Stomach smooth muscle (tissue), 2 donors: Measurements from ENCODE around the gene ABCC1.

Source experiments
- H3K27ac ChIP-seq: one replicate; pipeline ENCODE4 v1.7.0; 2013; ENCODE audit warnings: mild to moderate bottlenecking, low read length, inconsistent platforms
- H3K27me3 ChIP-seq, 2 donors: one replicate each; pipeline ENCODE4 v1.7.0; 2013; ENCODE audit warnings: low read length in 2 of 2; ENCODE audit not compliant: insufficient read depth in 2 of 2, control insufficient read depth in 1 of 2
- H3K36me3 ChIP-seq, 2 donors: one replicate each; pipeline ENCODE4 v1.7.0; 2013; ENCODE audit warnings: low read length in 2 of 2; ENCODE audit not compliant: control insufficient read depth in 2 of 2, insufficient read depth in 2 of 2
- H3K4me1 ChIP-seq: one replicate; pipeline ENCODE4 v1.7.0; 2013; ENCODE audit warnings: low read length; ENCODE audit not compliant: control insufficient read depth, insufficient read depth
- H3K4me3 ChIP-seq, 2 donors: one replicate each; pipeline ENCODE4 v1.7.0; 2013; ENCODE audit warnings: low read length in 2 of 2
- H3K9ac ChIP-seq, 2 donors: one replicate each; pipeline ENCODE4 v1.7.0; 2013; ENCODE audit warnings: low read length in 2 of 2, mild to moderate bottlenecking in 1 of 2
- H3K9me3 ChIP-seq, 2 donors: one replicate each; pipeline ENCODE4 v1.7.0; 2013; ENCODE audit warnings: low read length in 2 of 2; ENCODE audit not compliant: control insufficient read depth in 2 of 2
- donor health status: healthy.
- donor health status: Pancreatic carcinoma.

ABCC1 gene

DNA sequence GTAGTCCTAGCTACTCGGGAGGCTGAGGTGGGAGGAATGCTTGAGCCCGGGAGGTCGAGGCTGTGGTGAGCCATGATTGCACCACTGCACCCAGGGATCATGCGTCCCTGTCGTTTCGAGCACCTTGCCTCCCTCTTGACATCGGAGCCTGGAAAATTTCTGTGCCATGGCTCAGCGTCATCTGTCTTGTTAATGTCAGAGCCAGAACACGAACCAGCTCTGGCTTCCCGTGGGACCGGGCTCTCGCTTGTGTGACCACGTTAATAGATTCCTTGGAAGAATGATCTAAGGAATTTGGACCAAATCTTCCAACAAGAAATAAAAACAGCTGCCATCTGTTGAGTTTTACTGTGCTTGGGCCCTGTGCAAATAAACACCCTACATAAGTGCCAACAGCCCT lies 117.7 kb downstream of the ABCC1 start:
- H3K27ac ChIP-seq, result peak overlapping the region; percentile 89

DNA sequence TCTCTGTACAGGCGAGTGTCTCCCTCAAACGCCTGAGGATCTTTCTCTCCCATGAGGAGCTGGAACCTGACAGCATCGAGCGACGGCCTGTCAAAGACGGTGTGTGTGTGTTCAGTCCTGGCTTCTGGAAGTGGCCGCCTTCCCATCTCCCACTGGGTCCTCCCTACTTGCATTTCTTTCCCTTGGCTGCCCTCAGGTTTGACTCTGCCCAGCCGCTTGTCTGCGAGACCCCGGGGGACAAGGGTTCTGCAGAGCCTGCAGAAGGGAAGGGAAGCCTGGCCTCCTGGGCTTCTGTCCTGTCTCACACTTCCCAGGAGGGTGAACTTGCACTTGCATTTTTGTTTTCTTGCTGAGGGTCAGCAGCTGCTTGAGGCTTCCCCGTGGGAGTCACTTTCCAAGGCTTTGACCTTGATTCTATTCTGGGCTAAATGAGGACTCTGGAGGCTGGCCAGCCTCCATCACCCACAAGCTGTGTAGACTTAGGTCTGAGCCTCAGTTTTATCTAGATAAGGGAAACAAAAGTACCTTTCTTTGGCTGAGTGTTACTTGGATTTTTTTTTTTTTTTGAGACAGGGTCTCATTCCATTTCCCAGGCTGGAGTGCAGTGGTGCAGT lies 122.3 kb downstream of the ABCC1 start:
- Histone ChIP-seq H3K4me3 (peak overlapping the region; percentile 9 to 29), H3K27ac (peak overlapping the region; percentile 69), H3K9me3 (no peaks in the 10 kb centered on the region), H3K36me3 (peaks cover 13 to 18% of the 10 kb centered on the region in 2 donors), H3K9ac (peak overlapping the region in 1 of 2 donors; percentile 13), H3K27me3 (no peaks in the 10 kb centered on the region), H3K4me1 (peaks cover 66% of the 10 kb centered on the region)

More for the DNA sequence above, 117.7 kb downstream of the ABCC1 start:
- Histone ChIP-seq H3K9ac (no peak overlapping the region), H3K36me3 (peaks cover 0 to 5% of the 10 kb centered on the region in 2 donors), H3K27me3 (no peaks in the 10 kb centered on the region), H3K4me1 (peaks cover 55% of the 10 kb centered on the region), H3K9me3 (no peaks in the 10 kb centered on the region), H3K4me3 (no peak overlapping the region)

DNA sequence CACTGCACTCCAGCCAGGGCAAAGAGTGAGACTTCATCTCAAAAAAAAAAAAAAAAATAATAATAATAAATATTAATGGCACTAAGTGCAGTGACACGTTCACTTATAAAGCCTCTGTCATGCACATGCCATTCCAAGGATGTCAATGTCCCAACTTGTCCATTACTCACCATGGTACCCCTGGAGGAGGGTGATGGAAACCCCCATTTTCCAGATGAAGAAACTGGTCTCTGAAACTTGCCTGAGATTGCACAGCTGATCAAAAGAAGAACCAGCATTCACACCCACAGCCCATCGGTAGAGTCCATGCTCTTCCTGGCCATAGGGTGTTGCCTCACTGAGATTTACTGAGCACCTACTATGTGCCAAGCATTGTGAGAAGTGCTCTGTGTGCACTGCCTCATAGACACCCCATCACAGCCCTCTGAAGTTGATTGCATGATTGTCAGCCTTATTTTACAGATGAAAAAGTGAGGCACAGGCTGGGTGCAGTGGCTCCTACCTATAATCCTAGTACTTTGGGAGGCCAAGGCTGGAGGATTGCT lies 123.7 kb downstream of the ABCC1 start:
- Histone ChIP-seq H3K4me3 (no peak overlapping the region), H3K9ac (no peak overlapping the region), H3K4me1 (peaks cover 63% of the 10 kb centered on the region), H3K9me3 (no peaks in the 10 kb centered on the region), H3K36me3 (peaks cover 19 to 20% of the 10 kb centered on the region in 2 donors), H3K27me3 (no peaks in the 10 kb centered on the region), H3K27ac (peak overlapping the region; percentile 69)

DNA sequence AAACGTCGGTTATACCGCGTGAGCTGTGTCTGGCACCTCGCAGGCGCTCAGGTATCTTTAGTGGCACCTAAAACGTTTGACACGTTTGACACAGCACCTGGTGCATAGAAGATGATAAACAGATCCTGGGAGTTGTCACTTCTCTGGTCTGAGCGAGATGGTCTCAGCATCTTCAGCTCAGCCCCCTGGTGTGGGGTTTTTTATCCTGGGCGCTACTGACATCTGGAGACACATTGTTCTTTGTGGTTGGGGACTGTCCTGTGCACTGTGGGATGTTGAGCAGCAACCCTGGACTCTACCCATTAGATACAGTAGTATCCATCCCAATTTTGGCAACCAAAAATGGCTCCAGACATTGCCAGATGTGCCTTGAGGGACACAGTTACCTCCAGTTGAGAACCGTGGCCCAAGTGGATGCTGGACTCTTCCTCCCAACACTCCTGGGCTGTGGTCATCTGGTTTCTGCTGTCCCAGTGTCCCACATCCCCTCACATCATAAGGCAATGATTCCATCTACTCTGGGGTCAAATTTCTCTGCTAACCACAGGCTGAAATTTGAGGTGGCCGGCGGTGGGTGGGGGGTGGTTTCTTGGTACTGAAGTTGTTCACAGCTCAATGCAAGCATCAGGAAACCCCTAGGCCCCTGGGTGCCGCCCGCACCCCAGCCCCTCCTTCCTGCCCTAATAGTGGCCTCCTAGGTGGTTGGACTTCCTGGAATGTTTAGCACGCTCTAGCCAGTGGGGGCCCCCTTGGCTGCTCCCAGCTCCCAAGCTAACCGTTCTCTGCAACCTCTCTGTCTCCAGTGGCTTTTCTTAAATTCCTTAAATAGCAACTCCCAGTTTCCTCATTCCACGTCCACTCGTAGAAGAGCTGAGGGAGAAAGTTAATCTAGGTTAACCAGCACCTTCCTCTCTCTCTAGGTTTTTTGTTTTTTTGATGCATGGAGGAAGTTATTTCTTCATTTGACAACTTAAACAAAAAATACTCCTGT lies 124.8 kb downstream of the ABCC1 start:
- H3K4me1 ChIP-seq, result peaks cover 69% of the 10 kb centered on the region
- peaks cover 19 to 20% of the 10 kb centered on the region in 2 donors for H3K36me3 ChIP-seq
- H3K9me3 ChIP-seq, result no peaks in the 10 kb centered on the region
- H3K4me3 ChIP-seq, result no peak overlapping the region
- no peaks in the 10 kb centered on the region for H3K27me3 ChIP-seq
- H3K27ac ChIP-seq, result peak overlapping the region; percentile 80
- no peak overlapping the region for H3K9ac ChIP-seq

DNA sequence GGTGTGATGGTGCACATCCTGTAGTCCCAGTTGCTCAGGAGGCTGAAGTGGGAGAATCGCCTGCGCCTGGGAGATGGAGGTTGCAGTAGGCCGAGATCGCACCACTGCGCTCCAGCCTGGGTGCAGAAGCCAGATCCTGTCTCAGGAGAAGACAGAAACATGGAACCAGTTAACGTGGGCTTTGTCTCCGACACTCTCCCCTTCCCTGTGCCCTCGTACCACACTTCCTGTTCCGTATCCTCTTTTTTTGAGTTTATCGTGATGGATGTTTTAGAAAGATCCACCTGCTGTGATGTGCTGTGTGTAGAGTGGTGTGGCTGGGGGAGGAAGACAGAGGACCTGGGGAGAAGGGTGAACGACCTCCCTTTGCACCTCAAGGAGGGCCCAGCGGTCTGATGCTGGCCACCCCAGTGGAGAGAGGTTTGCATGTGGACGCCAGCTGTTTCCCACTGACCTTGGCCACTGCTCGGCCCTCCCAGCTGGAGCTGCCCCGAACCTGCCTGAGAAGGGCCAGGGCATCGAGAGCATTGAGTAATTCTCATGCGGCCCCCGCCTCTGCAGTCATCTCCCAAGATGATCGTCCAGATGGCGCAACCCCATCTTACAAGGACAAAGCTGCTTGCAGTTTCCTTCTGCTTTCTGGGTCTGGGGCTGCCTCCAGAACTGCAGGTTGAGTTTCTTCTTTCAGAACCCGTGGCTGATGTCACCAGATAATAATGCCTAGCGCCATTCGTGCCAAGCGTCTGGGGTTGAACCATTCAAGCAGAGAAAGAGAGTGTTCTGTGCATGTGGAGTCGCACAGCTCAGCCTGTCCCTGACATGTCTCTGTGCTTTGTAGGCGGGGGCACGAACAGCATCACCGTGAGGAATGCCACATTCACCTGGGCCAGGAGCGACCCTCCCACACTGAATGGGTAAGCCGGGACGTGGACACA lies 126.3 kb downstream of the ABCC1 start:
- H3K4me3 ChIP-seq, result peak overlapping the region in 1 of 2 donors; percentile 22
- H3K4me1 ChIP-seq, result peaks cover 79% of the 10 kb centered on the region
- peak overlapping the region; percentile 80 for H3K27ac ChIP-seq
- no peaks in the 10 kb centered on the region for H3K27me3 ChIP-seq
- H3K36me3 ChIP-seq, result peaks cover 19 to 22% of the 10 kb centered on the region in 2 donors
- no peaks in the 10 kb centered on the region for H3K9me3 ChIP-seq
- peak overlapping the region; percentile 2 for H3K9ac ChIP-seq

DNA sequence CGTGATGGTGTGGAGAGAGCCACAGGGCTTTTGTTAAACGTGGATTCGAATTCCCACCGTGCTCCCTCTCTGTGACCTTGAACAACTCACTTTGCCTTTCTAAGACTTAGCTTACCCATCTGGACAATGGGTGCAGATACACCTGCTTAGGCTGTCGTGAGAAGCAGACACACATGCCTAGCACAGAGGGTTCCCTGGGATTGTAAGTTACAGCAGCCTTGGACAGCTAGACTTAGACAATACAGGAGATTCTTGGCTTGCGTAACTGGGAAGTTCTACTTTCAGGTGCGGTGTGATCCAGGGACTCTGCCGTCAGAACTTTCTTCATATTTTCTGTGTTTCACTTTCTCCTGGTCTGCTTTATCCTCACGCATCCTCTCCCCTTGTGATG lies 127.0 kb downstream of the ABCC1 start:
- peaks cover 74% of the 10 kb centered on the region for H3K4me1 ChIP-seq
- H3K27me3 ChIP-seq, result no peaks in the 10 kb centered on the region
- no peak overlapping the region for H3K4me3 ChIP-seq
- peak overlapping the region; percentile 80 for H3K27ac ChIP-seq
- H3K9me3 ChIP-seq, result no peaks in the 10 kb centered on the region
- no peak overlapping the region for H3K9ac ChIP-seq
- peaks cover 19 to 22% of the 10 kb centered on the region in 2 donors for H3K36me3 ChIP-seq

DNA sequence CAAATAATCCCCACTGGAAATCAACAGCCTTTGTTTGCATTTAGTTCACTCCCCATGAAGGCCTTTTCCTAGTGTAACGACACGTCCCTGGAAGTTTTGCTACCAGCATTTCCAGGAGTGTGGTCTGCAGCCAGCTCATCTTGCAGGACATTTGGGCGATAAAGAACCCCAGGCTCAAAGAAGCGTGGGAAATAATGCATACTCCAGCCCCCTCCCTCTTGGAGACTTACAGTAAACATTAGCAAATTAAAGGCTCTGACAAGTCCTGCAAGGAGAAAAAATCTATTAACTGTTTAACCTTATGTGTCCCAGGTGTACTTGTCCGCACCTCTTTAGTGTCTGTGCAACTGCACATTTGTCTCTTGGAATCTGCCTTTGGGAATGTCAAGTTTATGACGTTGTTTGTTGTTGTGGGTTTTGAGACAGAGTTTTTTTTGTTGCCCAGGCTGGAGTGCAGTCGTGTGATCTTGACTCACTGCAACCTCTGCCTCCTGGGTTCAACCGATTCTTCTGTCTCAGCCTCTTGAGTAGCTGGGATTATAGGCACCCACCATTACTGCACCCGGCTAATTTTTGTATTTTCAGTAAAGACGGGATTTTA lies 131.1 kb downstream of the ABCC1 start:
- H3K27ac ChIP-seq, result peak overlapping the region; percentile 60
- no peak overlapping the region for H3K9ac ChIP-seq
- no peak overlapping the region for H3K4me3 ChIP-seq
- peaks cover 0 to 10% of the 10 kb centered on the region in 2 donors for H3K9me3 ChIP-seq
- peaks cover 31 to 38% of the 10 kb centered on the region in 2 donors for H3K36me3 ChIP-seq
- no peaks in the 10 kb centered on the region for H3K27me3 ChIP-seq
- H3K4me1 ChIP-seq, result peaks cover 47% of the 10 kb centered on the region

DNA sequence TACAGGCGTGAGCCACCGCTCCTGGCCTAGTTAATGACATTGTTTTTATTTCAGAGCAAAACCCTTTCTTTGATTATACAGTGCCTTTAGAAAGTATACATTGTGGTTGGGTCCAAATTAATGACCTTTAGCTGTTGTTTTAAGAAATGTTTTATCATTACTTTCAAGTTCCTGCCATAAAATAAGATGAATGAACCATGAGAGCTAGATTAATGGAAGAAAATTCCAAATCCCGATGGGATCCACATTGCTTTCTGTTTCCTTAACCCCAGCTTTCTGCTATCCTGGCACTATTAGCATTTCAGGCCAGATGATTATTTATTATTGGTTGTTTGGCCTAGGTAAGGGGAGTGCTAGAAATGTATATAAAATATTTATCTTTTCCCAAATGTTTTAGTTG lies 131.7 kb downstream of the ABCC1 start:
- H3K36me3 ChIP-seq, result peaks cover 34 to 42% of the 10 kb centered on the region in 2 donors
- peaks cover 0 to 10% of the 10 kb centered on the region in 2 donors for H3K9me3 ChIP-seq
- peaks cover 47% of the 10 kb centered on the region for H3K4me1 ChIP-seq
- H3K4me3 ChIP-seq, result no peak overlapping the region
- H3K27me3 ChIP-seq, result no peaks in the 10 kb centered on the region
- H3K9ac ChIP-seq, result no peak overlapping the region
- peak overlapping the region; percentile 60 for H3K27ac ChIP-seq

DNA sequence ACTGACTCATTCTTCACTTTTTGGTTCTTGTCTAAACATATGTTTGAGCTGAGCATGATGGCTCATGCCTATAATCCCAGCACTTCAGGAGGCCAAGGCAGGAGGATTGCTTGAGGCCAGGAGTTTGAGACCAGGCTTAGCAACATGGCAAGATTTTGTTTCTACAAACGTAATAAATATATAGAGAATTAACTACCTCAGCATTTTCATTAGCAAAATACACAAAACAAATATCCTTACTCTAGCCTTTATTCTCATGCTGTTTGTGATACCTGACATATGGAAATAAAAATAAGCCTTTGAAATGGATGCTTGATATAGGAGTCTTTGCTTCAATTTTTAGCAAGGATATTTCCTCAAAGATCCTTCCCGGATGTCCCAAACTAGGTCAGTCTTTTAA lies 132.8 kb downstream of the ABCC1 start:
- Histone ChIP-seq H3K36me3 (peaks cover 27 to 43% of the 10 kb centered on the region in 2 donors), H3K9ac (no peak overlapping the region), H3K4me3 (no peak overlapping the region), H3K27ac (no peak overlapping the region), H3K4me1 (peaks cover 45% of the 10 kb centered on the region), H3K27me3 (no peaks in the 10 kb centered on the region), H3K9me3 (peaks cover 0 to 10% of the 10 kb centered on the region in 2 donors)
